ENCODE data around the gene B4GALT4.

DNA sequence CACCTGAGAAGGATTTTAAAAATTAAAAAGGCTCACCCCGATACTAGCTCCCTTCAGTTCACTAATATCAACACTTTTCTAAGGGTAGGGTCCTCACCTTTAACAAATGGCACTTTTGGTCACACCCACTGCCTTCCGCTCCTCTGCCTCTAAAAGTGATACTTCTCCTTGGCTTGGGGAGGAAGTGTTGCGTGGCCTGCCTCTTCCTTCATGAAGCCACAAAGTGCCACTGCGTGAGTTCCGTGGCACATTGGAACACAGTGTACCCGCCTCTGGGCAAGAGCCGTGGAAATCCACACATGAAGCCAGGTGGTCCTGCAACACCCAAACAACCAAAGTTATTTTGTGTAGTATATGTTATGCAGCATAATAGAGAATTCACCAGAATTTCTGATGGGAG lies 3.9 kb downstream of the B4GALT4 start:
- TF ChIP-seq, protein P1, sequence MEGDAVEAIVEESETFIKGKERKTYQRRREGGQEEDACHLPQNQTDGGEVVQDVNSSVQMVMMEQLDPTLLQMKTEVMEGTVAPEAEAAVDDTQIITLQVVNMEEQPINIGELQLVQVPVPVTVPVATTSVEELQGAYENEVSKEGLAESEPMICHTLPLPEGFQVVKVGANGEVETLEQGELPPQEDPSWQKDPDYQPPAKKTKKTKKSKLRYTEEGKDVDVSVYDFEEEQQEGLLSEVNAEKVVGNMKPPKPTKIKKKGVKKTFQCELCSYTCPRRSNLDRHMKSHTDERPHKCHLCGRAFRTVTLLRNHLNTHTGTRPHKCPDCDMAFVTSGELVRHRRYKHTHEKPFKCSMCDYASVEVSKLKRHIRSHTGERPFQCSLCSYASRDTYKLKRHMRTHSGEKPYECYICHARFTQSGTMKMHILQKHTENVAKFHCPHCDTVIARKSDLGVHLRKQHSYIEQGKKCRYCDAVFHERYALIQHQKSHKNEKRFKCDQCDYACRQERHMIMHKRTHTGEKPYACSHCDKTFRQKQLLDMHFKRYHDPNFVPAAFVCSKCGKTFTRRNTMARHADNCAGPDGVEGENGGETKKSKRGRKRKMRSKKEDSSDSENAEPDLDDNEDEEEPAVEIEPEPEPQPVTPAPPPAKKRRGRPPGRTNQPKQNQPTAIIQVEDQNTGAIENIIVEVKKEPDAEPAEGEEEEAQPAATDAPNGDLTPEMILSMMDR (IDR thresholded peaks at IDR 0.05; ENCODE audit: insufficient read depth, low read length), result no peak
- TF ChIP-seq POLR2AphosphoS5 (IDR thresholded peaks at IDR 0.05; ENCODE audit: low read depth), result no peak
- TF ChIP-seq REST (IDR thresholded peaks at IDR 0.05; ENCODE audit: insufficient replicate concordance, low read depth), result no peak
- TF ChIP-seq GABPA (IDR thresholded peaks at IDR 0.05; ENCODE audit: low read depth), result no peak
- TF ChIP-seq SPI1 (IDR thresholded peaks at IDR 0.05; ENCODE audit: borderline replicate concordance, low read depth), result no peak
